Thoracic aorta (tissue), 2 donors: Measurements from ENCODE around the gene TULP3. TPM values are rescaled to one million over a fixed set of nuclear protein-coding genes. Genes with fewer than 3 reads are reported as not detected.
A peak's percentile ranks its signal among the peaks of the same experiment; 100 is the strongest.
"Not testable (repeated sequence)": the region's sequence is repeated elsewhere in the genome, so short reads cannot be mapped to it uniquely, and the experiment has no call there.

ENCODE experiments used
- ATAC-seq: fragments of 150-250 bp; one replicate; pipeline ENCODE4 v1.8.0; 2017; ENCODE audit warnings: low read depth; ENCODE audit not compliant: insufficient number of reproducible peaks, low FRiP score
- DNase-seq: peaks from one replicate; pipeline ENCODE4 v3.0.0-alpha.2; 2020; ENCODE audit warnings: low spot score
- H3K27ac ChIP-seq, 2 donors: fragments of 200-600 bp; sonication (generic); 1 replicate in 1 of 2; 2 replicates in 1 of 2; pipeline ENCODE4 v1.5.1; 2016; ENCODE audit warnings: mild to moderate bottlenecking in 2 of 2, moderate library complexity in 2 of 2
- H3K27me3 ChIP-seq: fragments of 200-600 bp; sonication (generic); replicated peaks from 2 replicates; pipeline ENCODE4 v1.6.0; 2016; ENCODE audit warnings: mild to moderate bottlenecking; ENCODE audit not compliant: insufficient read depth
- H3K36me3 ChIP-seq: fragments of 200-600 bp; sonication (generic); one replicate; pipeline ENCODE4 v1.5.1; 2016
- H3K4me1 ChIP-seq, 2 donors: fragments of 200-600 bp; sonication (generic); 1 replicate in 1 of 2; 2 replicates in 1 of 2; pipeline versions ENCODE4 v1.5.1 to v1.6.0; 2016; ENCODE audit warnings: low read depth in 2 of 2, mild to moderate bottlenecking in 1 of 2; ENCODE audit not compliant: control insufficient read depth in 1 of 2
- H3K4me3 ChIP-seq: fragments of 200-600 bp; sonication (generic); 2 replicates; pipeline ENCODE4 v1.5.1; 2016; ENCODE audit warnings: mild to moderate bottlenecking
- H3K9me3 ChIP-seq: fragments of 200-600 bp; sonication (generic); 2 replicates; pipeline ENCODE4 v1.5.1; 2016
- CTCF ChIP-seq: fragments of 200-600 bp; sonication (generic); IDR thresholded peaks from one replicate; pipeline ENCODE4 v1.5.1; 2019; ENCODE audit warnings: antibody characterized with exemption
- total RNA-seq, 2 donors: library from RNA; depleted of rRNA; stranded (reverse); fragments of >200 nt; gene quantifications; one replicate each; pipeline versions ENCODE4 v1.1.0 to v1.2.3, GENCODE V29; 2016

TULP3 gene
- total RNA-seq, 2 donors from 2014 or later = 28.4 to 30.8 TPM

GRCh38 chr12:2862876-2863275 lies 27.8 kb upstream of the TULP3 start:
- Histone ChIP-seq H3K4me1 (no peaks in the 10 kb centered on the region), H3K27ac (no peak overlapping the region), H3K4me3 (no peak overlapping the region), H3K36me3 (no peaks in the 10 kb centered on the region), H3K27me3 (no peaks in the 10 kb centered on the region), H3K9me3 (no peaks in the 10 kb centered on the region)
- TF ChIP-seq CTCF = no peak
- no peak for DNase-seq
- no peak for ATAC-seq

- not testable (repeated sequence) for H3K9me3 ChIP-seq, H3K4me3 ChIP-seq, DNase-seq, H3K27ac ChIP-seq, H3K4me1 ChIP-seq, ATAC-seq, H3K27me3 ChIP-seq, H3K36me3 ChIP-seq
Observed at GRCh38 chr12:2863402-2863801, 27.3 kb upstream of the TULP3 start.

GRCh38 chr12:2864198-2864597 lies 26.5 kb upstream of the TULP3 start:
- no peak for TF ChIP-seq CTCF
- DNase-seq = no peak
- Histone ChIP-seq H3K4me3 (no peak overlapping the region), H3K9me3 (no peaks in the 10 kb centered on the region), H3K27me3 (no peaks in the 10 kb centered on the region), H3K36me3 (no peaks in the 10 kb centered on the region), H3K27ac (no peak overlapping the region), H3K4me1 (no peaks in the 10 kb centered on the region)
- no peak for ATAC-seq

- H3K36me3 ChIP-seq, H3K4me1 ChIP-seq, ATAC-seq, DNase-seq, H3K27ac ChIP-seq, H3K27me3 ChIP-seq, H3K4me3 ChIP-seq, H3K9me3 ChIP-seq: not testable (repeated sequence)
Observed at GRCh38 chr12:2868986-2869632, 21.6 kb upstream of the TULP3 start.

- Histone ChIP-seq H3K4me1 (peaks cover 11 to 18% of the 10 kb centered on the region in 2 donors), H3K4me3 (peak overlapping the region; percentile 81), H3K9me3 (no peaks in the 10 kb centered on the region), H3K36me3 (no peaks in the 10 kb centered on the region), H3K27me3 (no peaks in the 10 kb centered on the region), H3K27ac (peak overlapping the region; percentile 73 to 82)
- DNase-seq = no peak
- no peak for TF ChIP-seq CTCF
- peak; percentile 13 for ATAC-seq
Observed at GRCh38 chr12:2876431-2877046, 14.2 kb upstream of the TULP3 start.

- Histone ChIP-seq H3K9me3 (no peaks in the 10 kb centered on the region), H3K27me3 (no peaks in the 10 kb centered on the region), H3K36me3 (no peaks in the 10 kb centered on the region), H3K27ac (peak within 1 kb of the TSS; percentile 73 to 82), H3K4me3 (peak within 1 kb of the TSS; percentile 81), H3K4me1 (peaks cover 11 to 18% of the 10 kb centered on the region in 2 donors)
- ATAC-seq = peak; percentile 93
- DNase-seq = peak; percentile 63
- TF ChIP-seq CTCF = peak; percentile 42
Observed at GRCh38 chr12:2877047-2877952, 13.4 kb upstream of the TULP3 start, which contains the start of the genes FOXM1 and RHNO1. FOXM1 (minus strand) TSS chr12:2877174; CDS start chr12:2874478, 2,696 bp downstream. RHNO1 (plus strand) TSS chr12:2877223; CDS start chr12:2885367, 8,144 bp downstream.
